GM23338 (cell line): ENCODE results near the gene MARK2. TPM values are rescaled to one million over a fixed set of nuclear protein-coding genes. Genes with fewer than 3 reads are reported as not detected.

Experiments used
- ATAC-seq: fragments of 200-7000 bp; cut with Tn5 transposase; 3 replicates; pipeline ENCODE4 v1.9.1; 2020
- DNase-seq: peaks from one replicate; pipeline ENCODE4 v3.0.0-alpha.2; 2015; ENCODE audit warnings: low spot score
- H2AFZ ChIP-seq: fragments of 200-600 bp; sonication (generic); 2 replicates; pipeline ENCODE4 v1.8.0; 2016; ENCODE audit warnings: antibody characterized with exemption, mild to moderate bottlenecking, moderate library complexity
- H3F3A ChIP-seq: fragments of 200-600 bp; sonication (generic); replicated peaks from 2 replicates; pipeline ENCODE4 v1.8.0; 2017; ENCODE audit warnings: antibody characterized with exemption, mixed run types, low read depth
- H3K27ac ChIP-seq: fragments of 200-600 bp; sonication (generic); 2 replicates; pipeline ENCODE4 v1.6.1; 2016; ENCODE audit warnings: low read depth
- H3K27me3 ChIP-seq: fragments of 200-600 bp; sonication (generic); 2 replicates; pipeline ENCODE4 v1.8.0; 2016; ENCODE audit warnings: mild to moderate bottlenecking, mixed run types, moderate library complexity; ENCODE audit not compliant: insufficient read depth
- H3K36me3 ChIP-seq: fragments of 200-600 bp; sonication (generic); 2 replicates; pipeline ENCODE4 v1.8.0; 2016; ENCODE audit warnings: mild to moderate bottlenecking; ENCODE audit not compliant: insufficient read depth
- H3K4me1 ChIP-seq: fragments of 200-600 bp; sonication (generic); 2 replicates; pipeline ENCODE4 v1.8.0; 2016; ENCODE audit warnings: mild to moderate bottlenecking, moderate library complexity; ENCODE audit not compliant: insufficient read depth
- H3K4me2 ChIP-seq: fragments of 200-600 bp; sonication (generic); 2 replicates; pipeline ENCODE4 v1.7.1; 2017; ENCODE audit warnings: mixed run types
- H3K4me3 ChIP-seq: fragments of 200-600 bp; sonication (generic); 2 replicates; pipeline ENCODE4 v1.6.1; 2016; ENCODE audit warnings: mixed run types
- H3K79me2 ChIP-seq: fragments of 200-600 bp; sonication (generic); replicated peaks from 2 replicates; pipeline ENCODE4 v1.8.0; 2017; ENCODE audit warnings: mild to moderate bottlenecking; ENCODE audit not compliant: insufficient read depth
- H3K9me2 ChIP-seq: fragments of 200-600 bp; sonication (generic); 2 replicates; pipeline ENCODE4 v1.8.0; 2017; ENCODE audit not compliant: insufficient read depth
- H4K20me1 ChIP-seq: fragments of 200-600 bp; sonication (generic); replicated peaks from 2 replicates; pipeline ENCODE4 v1.8.0; 2017; ENCODE audit warnings: mild to moderate bottlenecking; ENCODE audit not compliant: insufficient read depth
- H3K27ac Mint-ChIP-seq: 2 replicates; pipeline ENCODE4 v1.8.0; 2020; ENCODE audit warnings: inconsistent platforms, mild to moderate bottlenecking, moderate library complexity, mixed read lengths
- H3K27me3 Mint-ChIP-seq: 3 replicates; pipeline ENCODE4 v1.8.0; 2022; ENCODE audit warnings: low read depth, mild to moderate bottlenecking, moderate library complexity, mixed read lengths, inconsistent platforms; ENCODE audit not compliant: insufficient read depth, poor library complexity
- H3K36me3 Mint-ChIP-seq: 3 replicates; pipeline ENCODE4 v1.8.0; 2021; ENCODE audit warnings: low read depth, mild to moderate bottlenecking, inconsistent platforms, moderate library complexity, mixed read lengths
- H3K4me1 Mint-ChIP-seq: 3 replicates; pipeline ENCODE4 v1.8.0; 2020; ENCODE audit warnings: mild to moderate bottlenecking, inconsistent platforms, mixed read lengths
- H3K4me3 Mint-ChIP-seq: 3 replicates; pipeline ENCODE4 v1.8.0; 2021; ENCODE audit warnings: moderate library complexity, mild to moderate bottlenecking, inconsistent platforms, mixed read lengths
- H3K9me3 Mint-ChIP-seq: 3 replicates; pipeline ENCODE4 v1.8.0; 2020; ENCODE audit warnings: moderate library complexity, mild to moderate bottlenecking, inconsistent platforms, mixed read lengths
- CREB1 ChIP-seq: fragments of 250-450 bp; sonication (Bioruptor Pico); IDR thresholded peaks from 2 replicates; pipeline ENCODE4 v1.5.0; 2020; ENCODE audit warnings: low read depth, mild to moderate bottlenecking, moderate library complexity
- ETS1 ChIP-seq: IDR thresholded peaks from 2 replicates; pipeline ENCODE4 v1.6.1; 2016; ENCODE audit warnings: antibody characterized with exemption
- EZH2 ChIP-seq: fragments of 200-600 bp; sonication (generic); IDR thresholded peaks from one replicate; pipeline ENCODE4 v1.8.0; 2017; ENCODE audit warnings: antibody characterized with exemption, mild to moderate bottlenecking, low read depth; ENCODE audit not compliant: unreplicated experiment
- POLR2AphosphoS5 ChIP-seq: IDR thresholded peaks from 2 replicates; pipeline ENCODE4 v1.6.1; 2016; ENCODE audit warnings: antibody characterized with exemption, low read depth
- REST ChIP-seq: IDR thresholded peaks from one replicate; pipeline ENCODE4 v1.6.1; 2018; ENCODE audit warnings: antibody characterized with exemption; ENCODE audit not compliant: unreplicated experiment
- STAT1 ChIP-seq: IDR thresholded peaks from one replicate; pipeline ENCODE4 v1.6.1; 2016; ENCODE audit warnings: antibody characterized with exemption; ENCODE audit not compliant: unreplicated experiment
- ZNF114 ChIP-seq: fragments of 250-450 bp; sonication (Bioruptor Pico); IDR thresholded peaks from 2 replicates; pipeline ENCODE4 v1.5.0; 2020; ENCODE audit warnings: mild to moderate bottlenecking, moderate library complexity
- polyA plus RNA-seq: library from polyadenylated mRNA; unstranded; fragments of >200 nt; fragmentation: Nextera tagmentation; extraction: Ambion mirVana; gene quantifications from 2 replicates; pipeline ENCODE4 v1.2.1, GENCODE V29; 2016
- total RNA-seq: library from RNA; depleted of rRNA; stranded (reverse); fragments of >200 nt; shearing (Covaris generic); gene quantifications from 2 replicates; pipeline ENCODE4 v1.2.3, GENCODE V29; 2014
- TF ChIP-seq, protein P1 (sequence below): fragments of 250-450 bp; sonication (Bioruptor Pico); IDR thresholded peaks from 2 replicates; pipeline ENCODE4 v1.5.0; 2020; ENCODE audit warnings: mild to moderate bottlenecking, moderate library complexity
- TF ChIP-seq, protein P2 (sequence below), 2 experiments: fragments of 200-600 bp in 1 of 2; sonication (generic) in 1 of 2; conservative IDR thresholded peaks; 2 replicates each; pipeline versions ENCODE4 v1.5.1 to v1.6.1; 2016 to 2017; ENCODE audit warnings: antibody characterized with exemption in 2 of 2, low read depth in 2 of 2, mild to moderate bottlenecking in 2 of 2, moderate library complexity in 1 of 2

The MARK2 gene
- total and polyA plus RNA-seq, 2 experiments from 2014 or later: 18.7 to 42.6 TPM

DNA sequence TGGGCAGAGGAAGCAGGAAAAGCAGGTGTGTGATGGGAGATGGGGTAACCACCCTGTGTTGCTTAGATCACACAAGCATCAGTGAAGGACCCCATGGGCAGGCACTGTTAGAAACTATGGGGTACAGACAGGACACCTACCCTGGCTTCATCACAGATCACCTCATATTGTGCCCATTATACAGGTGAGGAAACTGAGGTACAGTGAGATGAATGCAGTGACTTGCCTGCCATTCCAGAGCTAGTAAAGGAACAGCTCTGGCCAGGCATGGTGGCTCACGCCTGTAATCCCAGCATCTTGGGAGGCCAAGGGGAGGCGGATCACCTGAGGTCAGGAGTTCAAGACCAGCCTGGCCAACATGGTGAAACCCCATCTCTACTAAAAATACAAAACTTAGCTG is 5.9 kb upstream of the MARK2 start (continued):
- TF ChIP-seq, protein P1, sequence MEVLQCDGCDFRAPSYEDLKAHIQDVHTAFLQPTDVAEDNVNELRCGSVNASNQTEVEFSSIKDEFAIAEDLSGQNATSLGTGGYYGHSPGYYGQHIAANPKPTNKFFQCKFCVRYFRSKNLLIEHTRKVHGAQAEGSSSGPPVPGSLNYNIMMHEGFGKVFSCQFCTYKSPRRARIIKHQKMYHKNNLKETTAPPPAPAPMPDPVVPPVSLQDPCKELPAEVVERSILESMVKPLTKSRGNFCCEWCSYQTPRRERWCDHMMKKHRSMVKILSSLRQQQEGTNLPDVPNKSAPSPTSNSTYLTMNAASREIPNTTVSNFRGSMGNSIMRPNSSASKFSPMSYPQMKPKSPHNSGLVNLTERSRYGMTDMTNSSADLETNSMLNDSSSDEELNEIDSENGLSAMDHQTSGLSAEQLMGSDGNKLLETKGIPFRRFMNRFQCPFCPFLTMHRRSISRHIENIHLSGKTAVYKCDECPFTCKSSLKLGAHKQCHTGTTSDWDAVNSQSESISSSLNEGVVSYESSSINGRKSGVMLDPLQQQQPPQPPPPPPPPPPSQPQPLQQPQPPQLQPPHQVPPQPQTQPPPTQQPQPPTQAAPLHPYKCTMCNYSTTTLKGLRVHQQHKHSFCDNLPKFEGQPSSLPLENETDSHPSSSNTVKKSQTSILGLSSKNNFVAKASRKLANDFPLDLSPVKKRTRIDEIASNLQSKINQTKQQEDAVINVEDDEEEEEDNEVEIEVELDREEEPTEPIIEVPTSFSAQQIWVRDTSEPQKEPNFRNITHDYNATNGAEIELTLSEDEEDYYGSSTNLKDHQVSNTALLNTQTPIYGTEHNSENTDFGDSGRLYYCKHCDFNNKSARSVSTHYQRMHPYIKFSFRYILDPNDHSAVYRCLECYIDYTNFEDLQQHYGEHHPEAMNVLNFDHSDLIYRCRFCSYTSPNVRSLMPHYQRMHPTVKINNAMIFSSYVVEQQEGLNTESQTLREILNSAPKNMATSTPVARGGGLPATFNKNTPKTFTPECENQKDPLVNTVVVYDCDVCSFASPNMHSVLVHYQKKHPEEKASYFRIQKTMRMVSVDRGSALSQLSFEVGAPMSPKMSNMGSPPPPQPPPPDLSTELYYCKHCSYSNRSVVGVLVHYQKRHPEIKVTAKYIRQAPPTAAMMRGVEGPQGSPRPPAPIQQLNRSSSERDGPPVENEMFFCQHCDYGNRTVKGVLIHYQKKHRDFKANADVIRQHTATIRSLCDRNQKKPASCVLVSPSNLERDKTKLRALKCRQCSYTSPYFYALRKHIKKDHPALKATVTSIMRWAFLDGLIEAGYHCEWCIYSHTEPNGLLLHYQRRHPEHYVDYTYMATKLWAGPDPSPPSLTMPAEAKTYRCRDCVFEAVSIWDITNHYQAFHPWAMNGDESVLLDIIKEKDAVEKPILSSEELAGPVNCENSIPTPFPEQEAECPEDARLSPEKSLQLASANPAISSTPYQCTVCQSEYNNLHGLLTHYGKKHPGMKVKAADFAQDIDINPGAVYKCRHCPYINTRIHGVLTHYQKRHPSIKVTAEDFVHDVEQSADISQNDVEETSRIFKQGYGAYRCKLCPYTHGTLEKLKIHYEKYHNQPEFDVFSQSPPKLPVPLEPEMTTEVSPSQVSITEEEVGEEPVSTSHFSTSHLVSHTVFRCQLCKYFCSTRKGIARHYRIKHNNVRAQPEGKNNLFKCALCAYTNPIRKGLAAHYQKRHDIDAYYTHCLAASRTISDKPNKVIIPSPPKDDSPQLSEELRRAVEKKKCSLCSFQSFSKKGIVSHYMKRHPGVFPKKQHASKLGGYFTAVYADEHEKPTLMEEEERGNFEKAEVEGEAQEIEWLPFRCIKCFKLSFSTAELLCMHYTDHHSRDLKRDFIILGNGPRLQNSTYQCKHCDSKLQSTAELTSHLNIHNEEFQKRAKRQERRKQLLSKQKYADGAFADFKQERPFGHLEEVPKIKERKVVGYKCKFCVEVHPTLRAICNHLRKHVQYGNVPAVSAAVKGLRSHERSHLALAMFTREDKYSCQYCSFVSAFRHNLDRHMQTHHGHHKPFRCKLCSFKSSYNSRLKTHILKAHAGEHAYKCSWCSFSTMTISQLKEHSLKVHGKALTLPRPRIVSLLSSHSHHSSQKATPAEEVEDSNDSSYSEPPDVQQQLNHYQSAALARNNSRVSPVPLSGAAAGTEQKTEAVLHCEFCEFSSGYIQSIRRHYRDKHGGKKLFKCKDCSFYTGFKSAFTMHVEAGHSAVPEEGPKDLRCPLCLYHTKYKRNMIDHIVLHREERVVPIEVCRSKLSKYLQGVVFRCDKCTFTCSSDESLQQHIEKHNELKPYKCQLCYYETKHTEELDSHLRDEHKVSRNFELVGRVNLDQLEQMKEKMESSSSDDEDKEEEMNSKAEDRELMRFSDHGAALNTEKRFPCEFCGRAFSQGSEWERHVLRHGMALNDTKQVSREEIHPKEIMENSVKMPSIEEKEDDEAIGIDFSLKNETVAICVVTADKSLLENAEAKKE (CRISPR knock-in tag): no peak
- no peak for TF ChIP-seq EZH2
- TF ChIP-seq STAT1: no peak
- no peak for TF ChIP-seq ZNF114
- TF ChIP-seq ETS1: no peak

- H3K9me3 Mint-ChIP-seq: no peaks in the 10 kb centered on the region
- no peak overlapping the region; the same call in 2 of the 3 replicates for H3K4me3 Mint-ChIP-seq
- DNase-seq (no peak), ATAC-seq (no peak)
- Histone ChIP-seq H3K4me1 (peaks cover 33% of the 10 kb centered on the region), H3K79me2 (peaks cover 4% of the 10 kb centered on the region), H3F3A (peaks cover 17% of the 10 kb centered on the region), H2AFZ (no peak overlapping the region), H3K36me3 (no peaks in the 10 kb centered on the region), H4K20me1 (peaks cover under 1% of the 10 kb centered on the region), H3K9me2 (no peaks in the 10 kb centered on the region), H3K4me3 (no peak overlapping the region), H3K4me2 (no peak overlapping the region), H3K27ac (no peak overlapping the region), H3K27me3 (no peaks in the 10 kb centered on the region)
- H3K4me1 Mint-ChIP-seq: peaks cover 45% of the 10 kb centered on the region
- H3K36me3 Mint-ChIP-seq: no peaks in the 10 kb centered on the region; the same call in 1 of the 3 replicates
- H3K27me3 Mint-ChIP-seq: peaks cover 14% of the 10 kb centered on the region
- H3K27ac Mint-ChIP-seq: no peak overlapping the region
- no peak for TF ChIP-seq REST
- TF ChIP-seq, protein P2, sequence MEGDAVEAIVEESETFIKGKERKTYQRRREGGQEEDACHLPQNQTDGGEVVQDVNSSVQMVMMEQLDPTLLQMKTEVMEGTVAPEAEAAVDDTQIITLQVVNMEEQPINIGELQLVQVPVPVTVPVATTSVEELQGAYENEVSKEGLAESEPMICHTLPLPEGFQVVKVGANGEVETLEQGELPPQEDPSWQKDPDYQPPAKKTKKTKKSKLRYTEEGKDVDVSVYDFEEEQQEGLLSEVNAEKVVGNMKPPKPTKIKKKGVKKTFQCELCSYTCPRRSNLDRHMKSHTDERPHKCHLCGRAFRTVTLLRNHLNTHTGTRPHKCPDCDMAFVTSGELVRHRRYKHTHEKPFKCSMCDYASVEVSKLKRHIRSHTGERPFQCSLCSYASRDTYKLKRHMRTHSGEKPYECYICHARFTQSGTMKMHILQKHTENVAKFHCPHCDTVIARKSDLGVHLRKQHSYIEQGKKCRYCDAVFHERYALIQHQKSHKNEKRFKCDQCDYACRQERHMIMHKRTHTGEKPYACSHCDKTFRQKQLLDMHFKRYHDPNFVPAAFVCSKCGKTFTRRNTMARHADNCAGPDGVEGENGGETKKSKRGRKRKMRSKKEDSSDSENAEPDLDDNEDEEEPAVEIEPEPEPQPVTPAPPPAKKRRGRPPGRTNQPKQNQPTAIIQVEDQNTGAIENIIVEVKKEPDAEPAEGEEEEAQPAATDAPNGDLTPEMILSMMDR (conservative IDR thresholded peaks at IDR 0.05; ENCODE audit: low read depth in 2 of 2): no peak
- no peak for TF ChIP-seq POLR2AphosphoS5
- TF ChIP-seq CREB1 (CRISPR knock-in tag): no peak
- no peak for TF ChIP-seq STAT1
Measured at GRCh38 chr11:63834535-63835157, 4.3 kb upstream of the MARK2 start.
